ES-I3 (cell line): ENCODE results near the gene NRG3.

Source experiments
- H3K36me3 ChIP-seq: 2 replicates; pipeline ENCODE4 v1.6.1; 2013; ENCODE audit warnings: mild to moderate bottlenecking, low read length, control low read depth, moderate library complexity; ENCODE audit not compliant: insufficient read depth
- H3K4me1 ChIP-seq: 2 replicates; pipeline ENCODE4 v1.6.1; 2013; ENCODE audit warnings: mild to moderate bottlenecking, control low read depth, low read length; ENCODE audit not compliant: insufficient read depth
- H3K9ac ChIP-seq: 2 replicates; pipeline ENCODE4 v1.6.1; 2013; ENCODE audit warnings: low read depth, mild to moderate bottlenecking, low read length, moderate library complexity
- H3K9me3 ChIP-seq: 2 replicates; pipeline ENCODE4 v1.6.1; 2013; ENCODE audit warnings: mild to moderate bottlenecking, low read length, moderate library complexity; ENCODE audit not compliant: control insufficient read depth, insufficient read depth

The NRG3 gene

DNA sequence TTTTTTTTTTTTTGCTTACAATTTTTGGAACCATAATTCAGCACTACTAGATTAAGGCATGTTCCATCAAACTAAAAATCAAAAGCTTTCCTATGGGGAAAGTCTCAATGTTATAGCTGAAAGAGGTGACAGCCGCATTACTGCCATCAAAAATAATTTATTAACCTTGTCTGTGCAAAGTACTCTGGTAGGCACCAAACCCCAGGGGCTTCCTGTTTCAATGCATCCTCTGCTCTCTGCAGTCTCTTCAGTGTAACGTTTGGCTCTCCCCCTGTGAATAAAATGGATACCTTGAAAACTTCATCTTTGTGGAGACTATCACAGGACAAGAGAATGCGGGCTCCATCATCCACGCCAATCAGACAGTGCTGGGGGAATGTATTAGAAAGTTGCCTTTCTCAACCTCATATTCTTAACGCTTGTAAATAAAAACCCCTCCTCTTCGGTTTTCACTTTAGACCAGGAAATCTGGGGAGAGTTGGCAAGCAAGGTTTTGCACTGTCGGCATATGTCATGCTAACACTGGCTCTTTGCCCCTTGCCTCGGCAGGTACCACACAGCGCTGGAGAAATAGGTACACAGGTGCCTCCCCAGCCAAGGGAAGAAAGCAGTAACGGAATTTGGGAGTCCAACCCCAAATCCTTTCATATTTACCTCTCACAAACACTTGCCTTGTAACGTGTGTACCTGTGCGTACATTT, 1.6 kb upstream of the NRG3 start:
- peaks cover 5% of the 10 kb centered on the region; the same call in 1 of the 2 replicates for H3K4me1 ChIP-seq
- no peak overlapping the region; the same call in 1 of the 2 replicates for H3K9ac ChIP-seq
- no peaks in the 10 kb centered on the region; the same call in 1 of the 2 replicates for H3K9me3 ChIP-seq
- H3K36me3 ChIP-seq: no peaks in the 10 kb centered on the region

DNA sequence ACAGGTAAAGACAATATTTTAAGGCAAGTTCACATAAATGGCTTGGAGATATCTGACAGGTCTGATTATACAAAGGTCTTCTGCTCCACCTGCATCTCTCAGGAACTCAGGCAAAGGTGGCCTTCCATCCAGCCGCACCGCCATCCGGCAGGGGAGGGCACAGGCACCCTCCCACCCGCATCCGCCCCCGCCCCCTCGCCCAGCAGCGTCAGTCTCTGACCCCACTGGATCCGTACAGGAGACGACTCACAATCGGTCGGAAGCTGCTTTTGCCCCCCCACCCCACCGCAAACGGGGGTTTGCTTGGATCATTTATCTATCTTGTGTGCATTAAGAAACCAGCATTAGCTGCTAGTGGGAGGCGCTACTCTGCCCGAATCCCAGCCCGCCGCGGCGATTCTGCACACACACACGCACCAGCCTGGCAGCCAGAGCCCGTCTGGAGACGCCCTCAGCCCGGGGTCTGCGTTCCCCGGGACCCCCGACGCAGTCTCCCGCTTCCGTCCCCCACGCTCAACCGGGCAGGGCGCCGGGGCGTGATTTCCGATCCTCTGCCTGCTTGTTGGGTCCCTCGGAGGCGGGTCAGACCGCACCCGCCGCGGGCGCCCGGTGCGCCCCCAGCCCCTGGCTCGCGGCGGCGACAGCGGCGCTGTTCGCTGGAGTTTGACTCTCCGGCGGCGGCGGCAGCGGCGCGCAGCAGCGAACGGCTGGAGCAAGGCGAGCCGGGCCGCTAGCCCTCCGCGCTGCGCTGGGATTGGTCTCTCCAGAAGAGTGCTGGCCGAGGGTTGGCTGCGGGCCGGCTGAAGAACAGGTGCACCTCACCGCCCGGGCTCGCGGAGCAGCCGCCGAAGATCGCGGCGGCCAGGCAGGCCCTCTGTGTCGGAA, 820 bp upstream of the NRG3 start:
- no peaks in the 10 kb centered on the region; the same call in 1 of the 2 replicates for H3K9me3 ChIP-seq
- no peaks in the 10 kb centered on the region for H3K36me3 ChIP-seq
- peak overlapping the region; percentile 76 for H3K9ac ChIP-seq
- H3K4me1 ChIP-seq: peaks cover 11% of the 10 kb centered on the region; the same call in 1 of the 2 replicates

DNA sequence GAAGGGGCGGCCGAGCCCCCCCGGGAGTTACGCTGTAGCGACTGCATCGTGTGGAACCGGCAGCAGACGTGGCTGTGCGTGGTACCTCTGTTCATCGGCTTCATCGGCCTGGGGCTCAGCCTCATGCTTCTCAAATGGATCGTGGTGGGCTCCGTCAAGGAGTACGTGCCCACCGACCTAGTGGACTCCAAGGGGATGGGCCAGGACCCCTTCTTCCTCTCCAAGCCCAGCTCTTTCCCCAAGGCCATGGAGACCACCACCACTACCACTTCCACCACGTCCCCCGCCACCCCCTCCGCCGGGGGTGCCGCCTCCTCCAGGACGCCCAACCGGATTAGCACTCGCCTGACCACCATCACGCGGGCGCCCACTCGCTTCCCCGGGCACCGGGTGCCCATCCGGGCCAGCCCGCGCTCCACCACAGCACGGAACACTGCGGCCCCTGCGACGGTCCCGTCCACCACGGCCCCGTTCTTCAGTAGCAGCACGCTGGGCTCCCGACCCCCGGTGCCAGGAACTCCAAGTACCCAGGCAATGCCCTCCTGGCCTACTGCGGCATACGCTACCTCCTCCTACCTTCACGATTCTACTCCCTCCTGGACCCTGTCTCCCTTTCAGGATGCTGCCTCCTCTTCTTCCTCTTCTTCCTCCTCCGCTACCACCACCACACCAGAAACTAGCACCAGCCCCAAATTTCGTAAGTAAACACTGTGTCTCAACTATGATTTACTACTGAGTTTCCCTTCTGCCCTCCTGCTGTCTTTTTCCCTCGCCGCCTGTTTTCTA, 666 bp downstream of the NRG3 start:
- Histone ChIP-seq H3K36me3 (no peaks in the 10 kb centered on the region), H3K9ac (peak overlapping the region; percentile 75; the same call in 1 of the 2 replicates), H3K4me1 (peaks cover 12% of the 10 kb centered on the region; the same call in 1 of the 2 replicates), H3K9me3 (no peaks in the 10 kb centered on the region; the same call in 1 of the 2 replicates)

DNA sequence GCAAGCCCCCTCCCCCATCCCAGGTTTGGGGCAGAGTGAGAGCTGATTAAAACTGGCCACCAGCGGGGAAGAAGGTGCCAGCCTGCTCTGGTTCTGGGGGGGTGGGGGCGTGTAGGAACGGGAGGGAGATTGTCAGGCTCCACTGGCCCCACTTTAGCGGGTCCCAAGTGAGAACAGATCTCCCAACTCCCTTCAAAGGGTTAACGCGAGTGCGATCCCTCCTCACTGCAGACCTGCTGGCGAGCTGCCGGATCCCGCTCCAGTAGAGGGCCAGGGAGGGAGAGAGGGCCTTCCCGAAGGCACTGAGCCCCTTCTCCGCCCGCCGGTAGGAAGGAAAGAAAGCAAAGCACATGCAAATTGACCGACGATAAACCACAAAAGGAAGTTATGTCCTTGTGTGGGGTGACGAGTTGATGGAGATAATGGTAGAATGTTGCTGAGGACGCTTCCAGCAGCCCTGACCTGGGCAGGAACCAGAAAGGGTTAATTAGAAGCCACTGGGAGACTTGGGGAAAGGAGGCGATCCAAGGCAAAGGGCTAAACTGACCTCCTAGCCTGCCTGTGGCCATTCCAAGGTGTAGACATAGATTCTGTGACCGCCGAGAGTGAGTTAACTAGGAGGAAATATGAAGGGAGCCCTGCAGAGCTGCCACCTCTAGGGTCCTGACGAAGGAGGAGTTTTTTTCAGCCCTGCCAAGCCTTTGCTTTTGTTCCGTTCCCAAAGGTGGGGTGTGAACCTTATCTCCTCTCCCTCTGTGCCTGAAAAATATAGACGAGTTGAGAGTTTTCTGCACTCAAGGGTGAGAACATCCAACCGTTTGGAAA, 1.5 kb downstream of the NRG3 start:
- H3K9ac ChIP-seq: peak overlapping the region; percentile 75
- peaks cover 12% of the 10 kb centered on the region; the same call in 1 of the 2 replicates for H3K4me1 ChIP-seq
- H3K9me3 ChIP-seq: no peaks in the 10 kb centered on the region
- H3K36me3 ChIP-seq: no peaks in the 10 kb centered on the region

DNA sequence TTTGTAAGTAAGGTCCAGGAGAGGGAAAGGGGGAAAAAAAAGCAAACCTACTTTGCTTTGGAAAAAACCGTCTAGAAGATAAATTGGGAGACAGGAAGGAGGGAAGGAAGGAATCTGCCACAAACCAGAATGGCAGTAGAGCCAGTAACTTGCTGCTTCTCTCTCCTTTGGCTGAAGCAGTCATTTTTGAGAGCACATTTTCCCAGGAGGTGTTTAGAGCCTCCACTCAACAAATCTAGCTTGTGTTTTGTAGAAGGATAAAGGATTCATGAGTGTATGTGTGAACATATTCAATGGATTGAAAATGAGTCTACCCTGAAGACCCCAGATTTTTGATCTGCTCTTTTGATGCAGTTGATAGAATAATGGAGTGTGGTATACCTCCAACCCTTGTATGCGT, 2.6 kb downstream of the NRG3 start:
- Histone ChIP-seq H3K36me3 (no peaks in the 10 kb centered on the region), H3K9ac (peak overlapping the region; percentile 75; the same call in 1 of the 2 replicates), H3K4me1 (peaks cover 10% of the 10 kb centered on the region; the same call in 1 of the 2 replicates), H3K9me3 (no peaks in the 10 kb centered on the region)

DNA sequence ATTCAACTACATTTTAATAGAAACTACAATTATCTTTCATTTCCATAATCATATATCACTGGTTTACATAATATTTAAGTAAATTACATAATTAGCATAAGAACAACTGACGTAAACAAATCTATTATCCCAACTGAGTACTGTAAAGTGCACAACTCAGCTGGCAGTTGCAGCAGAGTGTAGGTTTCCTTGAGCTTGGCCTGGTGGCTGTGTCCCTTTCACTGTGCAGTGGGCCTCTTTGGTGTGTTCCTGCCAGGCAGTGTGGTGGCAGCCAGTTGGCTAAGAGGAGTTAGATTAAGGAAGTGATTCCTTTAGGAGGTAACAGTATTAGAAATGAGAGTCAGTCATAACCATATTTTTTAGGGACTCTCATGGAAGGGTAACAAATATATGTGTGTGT, 7.0 kb downstream of the NRG3 start:
- no peaks in the 10 kb centered on the region for H3K36me3 ChIP-seq
- peaks cover 10% of the 10 kb centered on the region; the same call in 1 of the 2 replicates for H3K4me1 ChIP-seq
- no peak overlapping the region for H3K9ac ChIP-seq
- H3K9me3 ChIP-seq: no peaks in the 10 kb centered on the region

DNA sequence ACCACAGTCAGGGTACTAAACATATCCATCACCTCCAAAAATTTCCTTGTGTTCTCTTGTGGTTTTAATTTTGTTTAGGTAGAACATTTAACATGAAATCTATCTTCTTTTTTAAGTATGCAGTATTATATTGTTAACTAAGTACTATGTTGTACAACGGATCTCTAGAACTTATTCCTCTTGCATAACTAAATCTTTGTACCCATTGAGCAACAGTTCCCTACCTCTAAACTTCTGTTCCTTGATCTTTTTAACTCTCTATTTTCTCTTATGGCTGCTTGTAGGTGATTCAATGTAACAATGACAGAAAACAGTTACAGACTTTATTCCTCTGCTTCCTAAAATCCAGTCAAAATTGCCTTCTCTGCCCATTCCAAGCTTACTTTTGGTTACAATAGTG, 9.9 kb downstream of the NRG3 start:
- H3K9me3 ChIP-seq: no peaks in the 10 kb centered on the region
- no peak overlapping the region for H3K9ac ChIP-seq
- H3K36me3 ChIP-seq: no peaks in the 10 kb centered on the region
- H3K4me1 ChIP-seq: peaks cover 17% of the 10 kb centered on the region

DNA sequence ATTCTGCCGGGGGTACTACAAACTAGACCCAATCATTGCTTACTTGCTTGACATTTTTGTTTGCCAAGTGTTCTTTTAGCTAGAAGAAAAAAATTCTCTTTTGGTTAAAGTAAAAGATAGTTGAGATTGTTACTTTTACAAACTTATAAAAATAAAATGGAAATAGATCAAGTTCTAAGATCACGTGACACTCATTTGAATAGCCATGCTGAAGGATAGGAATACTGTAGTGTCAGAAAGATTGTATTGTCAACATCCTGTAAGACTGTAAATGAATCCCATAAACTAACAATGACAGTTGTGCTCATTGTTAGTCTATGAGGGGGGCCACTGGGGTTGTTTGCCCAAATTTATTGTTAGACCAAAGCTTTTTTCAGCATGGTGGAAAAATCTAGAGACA, 10.5 kb downstream of the NRG3 start:
- H3K9ac ChIP-seq: no peak overlapping the region
- peaks cover 17% of the 10 kb centered on the region for H3K4me1 ChIP-seq
- H3K9me3 ChIP-seq: no peaks in the 10 kb centered on the region
- H3K36me3 ChIP-seq: no peaks in the 10 kb centered on the region

DNA sequence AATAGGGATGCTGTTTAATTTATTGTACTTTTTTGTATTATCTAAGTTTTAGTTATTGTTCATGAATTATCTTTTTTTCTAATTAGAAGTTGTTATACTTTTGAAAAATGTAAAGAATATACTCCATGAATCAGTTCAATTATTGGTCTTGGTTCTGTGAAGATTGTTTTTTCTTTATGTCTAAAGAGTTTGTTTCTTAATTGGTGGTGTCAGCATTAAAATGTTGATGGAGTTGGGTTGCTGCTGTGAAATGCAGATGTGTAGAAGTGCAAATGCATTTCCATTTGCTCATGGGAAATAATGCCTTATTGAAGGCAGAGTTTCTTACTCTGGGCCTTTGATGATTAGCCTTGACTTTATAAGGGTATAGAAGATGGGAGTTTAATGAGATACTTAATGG, 11.9 kb downstream of the NRG3 start:
- Histone ChIP-seq H3K9ac (no peak overlapping the region), H3K9me3 (no peaks in the 10 kb centered on the region), H3K4me1 (peaks cover 15% of the 10 kb centered on the region), H3K36me3 (no peaks in the 10 kb centered on the region)

DNA sequence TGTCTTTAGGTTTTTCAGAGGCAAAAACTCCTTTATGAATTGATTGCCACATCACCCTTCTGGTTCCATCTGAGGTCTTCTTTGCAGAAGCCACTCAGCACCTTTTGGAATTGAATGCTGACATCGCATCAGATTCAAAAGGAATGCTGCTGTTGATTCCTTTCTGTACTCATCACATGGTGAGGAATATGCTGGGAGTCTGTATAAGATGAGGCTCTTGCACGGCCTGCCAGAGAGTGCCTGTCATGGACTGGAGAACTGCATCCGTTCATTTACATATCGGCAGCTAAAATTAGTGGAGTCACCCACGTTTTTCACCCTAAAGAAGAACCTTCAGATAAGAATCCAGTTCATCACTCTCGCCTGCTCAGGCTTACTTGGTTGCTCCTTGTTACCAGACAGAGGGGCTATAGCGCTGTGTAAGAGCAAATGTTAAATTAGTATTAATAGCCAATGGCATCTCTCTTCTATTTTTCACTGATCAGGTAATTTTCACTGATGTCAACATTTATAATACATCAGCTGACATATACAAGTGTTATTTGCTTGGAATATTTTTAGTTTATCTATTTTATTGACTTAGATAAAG, 14.3 kb downstream of the NRG3 start:
- no peaks in the 10 kb centered on the region for H3K9me3 ChIP-seq
- H3K4me1 ChIP-seq: peaks cover 14% of the 10 kb centered on the region
- no peaks in the 10 kb centered on the region for H3K36me3 ChIP-seq
- H3K9ac ChIP-seq: no peak overlapping the region

DNA sequence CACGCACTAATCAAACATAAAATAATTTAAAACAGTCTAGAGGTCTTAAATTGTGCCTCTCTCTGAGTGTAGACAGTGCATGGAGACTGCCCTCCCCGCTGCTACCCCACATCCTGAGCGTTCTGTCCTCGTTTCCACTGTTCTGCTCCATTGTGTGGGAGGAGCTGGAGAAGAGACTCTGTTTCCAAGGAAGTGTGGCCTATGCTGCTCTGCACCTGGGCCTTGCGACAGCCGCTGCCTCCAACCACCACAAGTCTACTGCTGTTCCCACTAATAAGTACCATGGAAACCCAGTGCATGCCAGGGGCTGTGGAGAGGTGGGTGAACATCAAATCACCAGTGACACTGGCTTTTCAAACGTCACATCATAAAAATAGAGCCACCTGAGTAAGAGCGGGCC, 19.6 kb downstream of the NRG3 start:
- no peak overlapping the region for H3K9ac ChIP-seq
- no peaks in the 10 kb centered on the region for H3K9me3 ChIP-seq
- H3K4me1 ChIP-seq: no peaks in the 10 kb centered on the region
- no peaks in the 10 kb centered on the region for H3K36me3 ChIP-seq

DNA sequence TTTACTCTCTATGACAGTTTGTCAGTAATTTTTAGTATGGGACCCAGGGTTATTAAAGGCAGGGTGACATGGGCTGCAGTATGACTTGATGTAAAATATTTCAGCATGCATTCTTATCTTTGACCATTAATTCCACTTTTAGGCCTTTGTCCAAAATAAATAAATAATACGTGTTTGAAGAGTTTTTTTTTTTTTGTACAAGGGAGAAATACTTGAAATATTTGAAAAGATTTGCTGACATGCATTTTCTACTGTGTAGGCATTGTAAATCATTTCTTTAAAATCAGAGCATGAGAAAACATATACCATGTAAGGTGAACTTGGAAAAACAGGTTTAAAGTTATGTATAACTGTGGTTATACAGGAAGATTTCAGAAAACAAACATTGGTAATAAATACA, 23.5 kb downstream of the NRG3 start:
- Histone ChIP-seq H3K36me3 (no peaks in the 10 kb centered on the region), H3K4me1 (no peaks in the 10 kb centered on the region), H3K9me3 (no peaks in the 10 kb centered on the region), H3K9ac (no peak overlapping the region)

DNA sequence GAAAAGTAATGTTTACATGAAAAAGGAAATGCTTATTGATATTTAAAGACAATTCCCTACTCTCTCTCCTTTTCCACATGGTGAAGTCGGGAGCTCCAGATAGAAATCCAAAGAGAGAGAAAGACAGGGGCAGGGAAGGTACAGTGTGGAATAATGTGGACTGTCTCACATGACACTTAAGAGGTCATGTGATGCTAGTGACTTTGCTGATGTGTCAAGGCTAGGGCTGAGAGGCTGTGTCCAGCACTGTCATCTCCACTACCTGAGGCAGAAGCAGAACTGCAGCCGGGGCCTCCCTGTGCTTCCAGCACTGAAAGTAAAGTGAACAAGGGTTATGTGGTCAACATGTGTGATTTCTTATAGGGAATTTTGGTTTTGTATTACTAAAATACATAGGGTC, 26.0 kb downstream of the NRG3 start:
- Histone ChIP-seq H3K36me3 (no peaks in the 10 kb centered on the region), H3K9ac (no peak overlapping the region), H3K9me3 (no peaks in the 10 kb centered on the region), H3K4me1 (peaks cover 7% of the 10 kb centered on the region; the same call in 1 of the 2 replicates)
